ENCODE measurements around the gene TMEM109. TPM values are rescaled to one million over a fixed set of nuclear protein-coding genes. Genes with fewer than 3 reads are reported as not detected.

The TMEM109 gene
- total RNA-seq, 1 experiment from 2014 or later, result 18.2 TPM

Other genes with a start within 250 kb of the TMEM109 start
- gene MS4A8, start 214.5 kb upstream of the TMEM109 start, total RNA-seq (2014; rRNA removed; shearing (Covaris generic); ENCODE audit: low replicate concordance), result not detected in 2 replicates
- not detected in 2 replicates for gene MS4A18, start 189.4 kb upstream of the TMEM109 start, total RNA-seq (2014; rRNA removed; shearing (Covaris generic); ENCODE audit: low replicate concordance)
- gene MS4A15, start 157.3 kb upstream of the TMEM109 start, total RNA-seq (2014; rRNA removed; shearing (Covaris generic); ENCODE audit: low replicate concordance), result not detected in 2 replicates
- not detected in 2 replicates for gene MS4A10, start 128.8 kb upstream of the TMEM109 start, total RNA-seq (2014; rRNA removed; shearing (Covaris generic); ENCODE audit: low replicate concordance)
- gene CCDC86, start 72.0 kb upstream of the TMEM109 start, total RNA-seq (2014; rRNA removed; shearing (Covaris generic); ENCODE audit: low replicate concordance), result 6.7 and 7.3 TPM in 2 replicates
- gene PTGDR2, start 58.2 kb upstream of the TMEM109 start, total RNA-seq (2014; rRNA removed; shearing (Covaris generic); ENCODE audit: low replicate concordance), result not detected in 2 replicates
- not detected in 2 replicates for gene ZP1, start 46.6 kb upstream of the TMEM109 start, total RNA-seq (2014; rRNA removed; shearing (Covaris generic); ENCODE audit: low replicate concordance)
- 51.1 and 79.3 TPM in 2 replicates for gene PRPF19, start 7.6 kb upstream of the TMEM109 start, total RNA-seq (2014; rRNA removed; shearing (Covaris generic); ENCODE audit: low replicate concordance)
- gene TMEM132A, start 10.3 kb downstream of the TMEM109 start, total RNA-seq (2014; rRNA removed; shearing (Covaris generic); ENCODE audit: low replicate concordance), result 33.6 and 36.7 TPM in 2 replicates
- gene SLC15A3, start 38.0 kb downstream of the TMEM109 start, total RNA-seq (2014; rRNA removed; shearing (Covaris generic); ENCODE audit: low replicate concordance), result not detected in 2 replicates
- gene CD6, start 57.5 kb downstream of the TMEM109 start, total RNA-seq (2014; rRNA removed; shearing (Covaris generic); ENCODE audit: low replicate concordance), result not detected in 2 replicates
- not detected in 2 replicates for gene CD5, start 188.3 kb downstream of the TMEM109 start, total RNA-seq (2014; rRNA removed; shearing (Covaris generic); ENCODE audit: low replicate concordance)
- 12.3 and 20.8 TPM in 2 replicates for gene VPS37C, start 247.3 kb downstream of the TMEM109 start, total RNA-seq (2014; rRNA removed; shearing (Covaris generic); ENCODE audit: low replicate concordance)

Measured in Caki2 (cell line).